ENCODE measurements around the gene ZNRF1.

GRCh38 chr16:75048054-75048453 lies 49.2 kb downstream of the ZNRF1 start:
- TF ChIP-seq POLR2AphosphoS5 (IDR thresholded peaks at IDR 0.05; ENCODE audit: borderline replicate concordance, low read depth, low read length) (no peak), EZH2 (IDR thresholded peaks at IDR 0.05) (no peak), FOXP2 (optimal IDR thresholded peaks at IDR 0.05; ENCODE audit: control extremely low read depth, extremely low read length, insufficient read depth) (no peak)
